NCI-H2196 treated with DMSO at 0.1 percent for 48 hours (cell line): Measurements from ENCODE around the gene PGBD5.

Source experiments
- DNase-seq: peaks from one replicate; lab custom pipeline; 2025; ENCODE audit not compliant: unreplicated experiment; lab: John Stamatoyannopoulos, UW

PGBD5 gene

DNA sequence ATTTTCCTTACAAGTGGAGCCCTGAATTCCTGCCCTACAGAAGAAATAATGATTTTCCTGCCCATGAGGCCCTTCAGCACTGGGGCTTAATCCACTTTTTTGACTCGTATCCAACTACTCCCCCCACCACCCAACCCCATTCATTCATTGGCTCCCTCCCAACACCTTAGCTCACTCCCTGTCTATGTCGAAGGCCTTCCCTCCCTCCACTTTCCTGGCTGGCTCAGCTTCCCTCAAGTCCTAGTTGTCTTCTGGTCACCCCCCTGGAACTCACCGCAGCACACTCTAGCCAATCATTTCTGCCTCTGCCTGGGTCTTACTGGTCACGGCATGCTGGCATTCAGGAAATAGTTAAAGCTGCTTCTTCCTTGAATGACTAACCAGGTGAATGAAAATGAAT is 118.9 kb downstream of the PGBD5 start:
- DNase-seq, result peak; percentile 21

DNA sequence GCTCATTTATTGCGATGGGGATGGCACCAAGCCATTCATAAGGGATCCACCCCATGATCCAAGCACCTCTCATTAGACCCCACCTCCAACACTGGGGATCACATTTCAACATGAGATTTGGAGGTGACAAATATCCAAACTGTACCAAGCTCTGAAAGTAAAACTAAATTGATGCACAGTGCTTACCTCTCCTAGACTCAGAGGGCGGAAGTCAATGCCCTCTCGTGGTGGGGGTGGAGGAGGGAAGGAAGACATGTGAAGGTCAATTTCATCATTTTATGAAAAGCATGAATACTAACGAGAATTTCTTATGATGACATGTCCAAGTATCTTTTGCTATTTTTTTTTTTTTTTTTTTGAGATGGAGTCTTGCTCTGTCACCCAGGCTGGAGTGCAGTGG is 120.0 kb downstream of the PGBD5 start:
- DNase-seq, result no peak

DNA sequence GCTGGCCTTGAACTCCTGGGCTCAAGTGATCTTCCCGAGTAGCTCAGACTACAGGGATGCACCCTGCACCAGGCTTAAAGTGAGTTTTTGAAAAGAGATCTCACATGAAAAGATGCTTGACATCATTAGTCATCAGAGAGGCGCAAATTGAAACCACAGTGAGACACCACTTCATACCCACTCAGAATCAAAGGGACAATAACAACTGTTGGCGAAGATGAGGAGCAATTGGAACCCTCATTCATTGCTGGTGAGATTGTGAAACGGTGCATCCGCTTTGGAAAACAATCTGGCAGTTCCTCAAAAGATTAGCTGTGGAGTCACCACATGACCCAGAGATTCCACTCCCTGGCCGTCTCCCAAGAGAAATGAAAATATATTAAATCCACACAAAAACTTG is 122.3 kb downstream of the PGBD5 start:
- DNase-seq, result peak; percentile 73

DNA sequence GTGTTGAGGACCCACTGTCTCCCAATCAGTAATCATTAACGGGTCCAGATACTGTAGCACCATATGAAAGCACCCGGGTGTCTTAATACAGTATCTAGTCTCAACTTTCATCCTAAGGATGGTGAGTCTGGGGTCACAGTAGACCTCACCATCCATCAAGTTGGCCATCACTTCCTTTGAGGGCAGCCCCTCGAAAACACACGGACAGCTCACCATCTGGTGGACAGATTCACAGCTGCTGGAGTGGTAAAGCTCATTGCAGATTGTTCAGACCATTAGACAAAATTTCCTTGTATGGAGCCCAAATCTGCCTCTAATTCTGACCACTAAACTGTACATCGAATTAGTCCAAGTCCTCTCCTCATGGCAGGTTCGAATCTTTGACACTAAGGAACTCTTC is 123.1 kb downstream of the PGBD5 start:
- DNase-seq, result no peak

DNA sequence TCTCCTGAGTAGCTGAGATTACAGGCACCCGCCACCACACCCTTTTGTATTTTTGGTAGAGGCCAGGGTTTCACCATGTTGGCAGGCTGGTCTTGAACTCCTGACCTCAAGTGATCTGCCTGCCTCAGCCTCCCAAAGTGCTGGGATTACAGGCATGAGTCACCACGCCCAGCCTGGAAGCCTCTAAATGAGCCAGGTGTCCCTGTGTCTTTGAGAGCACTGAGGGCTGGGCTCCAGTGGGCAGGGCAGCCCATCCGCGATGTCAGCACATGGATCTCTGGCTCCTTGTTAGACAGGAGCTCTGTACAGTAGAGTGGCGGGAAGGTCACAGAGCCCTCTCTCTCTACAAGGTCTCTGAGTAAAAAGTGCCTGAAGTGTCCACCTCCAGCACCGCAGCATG is 124.3 kb downstream of the PGBD5 start:
- DNase-seq, result no peak

DNA sequence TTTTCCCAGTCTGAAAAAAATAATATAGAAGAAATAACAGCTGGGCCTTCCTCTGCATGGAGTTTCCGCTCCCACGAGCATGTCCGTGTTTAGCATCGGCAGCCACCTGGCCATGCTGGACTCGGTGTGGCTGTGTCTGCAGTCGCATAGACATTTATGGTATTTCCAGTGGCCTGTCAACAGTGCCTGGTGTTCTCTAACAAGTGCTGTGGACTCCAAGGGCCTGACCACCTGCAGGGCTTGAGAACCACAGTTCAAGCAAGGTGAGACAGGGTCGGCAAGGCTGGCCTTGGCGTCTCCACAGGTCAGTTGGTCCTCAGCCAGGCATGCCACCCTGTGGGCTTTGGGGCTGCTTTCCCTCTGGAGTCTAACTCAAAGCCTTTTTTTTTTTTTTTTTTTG is 124.8 kb downstream of the PGBD5 start:
- no peak for DNase-seq

DNA sequence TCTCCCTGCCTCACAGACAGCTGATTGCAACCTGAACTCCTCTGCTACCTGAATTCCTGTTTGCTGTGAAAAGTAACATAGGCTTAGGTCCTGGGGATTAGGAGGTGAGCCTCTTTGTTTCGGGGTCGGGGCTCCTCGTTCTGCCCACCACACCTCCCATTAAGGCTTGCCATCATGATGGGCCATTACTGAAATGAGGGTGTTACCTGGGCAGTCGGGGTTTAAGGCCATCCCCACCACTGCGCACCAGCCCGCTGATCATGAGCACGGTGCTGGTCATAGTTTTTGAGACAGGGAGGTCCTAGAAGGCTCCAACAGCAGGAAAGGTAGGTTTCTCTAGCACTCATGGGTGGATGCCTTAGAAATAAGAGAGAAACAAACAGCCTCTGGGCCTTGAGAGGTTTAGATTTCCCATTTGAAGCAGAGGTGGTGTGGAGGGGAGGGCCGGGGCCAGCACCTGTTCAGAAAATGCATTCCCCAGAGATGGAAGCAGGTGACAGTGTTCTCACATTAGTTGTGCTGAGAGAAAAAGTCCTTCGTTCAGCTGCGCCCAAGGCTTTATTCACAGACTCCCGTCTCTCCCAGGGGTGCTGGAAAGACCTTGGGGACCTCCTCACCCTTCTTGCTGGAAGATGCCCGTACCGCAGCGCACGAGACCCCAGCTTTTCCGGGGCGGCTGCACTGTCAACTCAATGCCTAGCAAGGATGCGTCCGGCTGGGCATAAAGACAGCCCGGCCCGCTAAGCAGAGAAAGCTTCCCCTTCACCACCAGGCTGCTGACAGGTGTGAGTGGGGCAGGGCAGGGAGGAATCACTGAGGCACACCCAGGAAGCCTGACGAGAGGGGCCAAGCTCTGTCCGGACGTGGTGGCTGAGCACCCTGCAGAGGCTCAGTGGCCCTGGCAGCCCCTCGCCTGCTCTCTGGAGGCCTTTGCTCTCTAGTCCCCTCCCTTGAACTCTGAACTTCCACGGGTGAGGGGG is 125.5 kb downstream of the PGBD5 start:
- DNase-seq, result no peak

DNA sequence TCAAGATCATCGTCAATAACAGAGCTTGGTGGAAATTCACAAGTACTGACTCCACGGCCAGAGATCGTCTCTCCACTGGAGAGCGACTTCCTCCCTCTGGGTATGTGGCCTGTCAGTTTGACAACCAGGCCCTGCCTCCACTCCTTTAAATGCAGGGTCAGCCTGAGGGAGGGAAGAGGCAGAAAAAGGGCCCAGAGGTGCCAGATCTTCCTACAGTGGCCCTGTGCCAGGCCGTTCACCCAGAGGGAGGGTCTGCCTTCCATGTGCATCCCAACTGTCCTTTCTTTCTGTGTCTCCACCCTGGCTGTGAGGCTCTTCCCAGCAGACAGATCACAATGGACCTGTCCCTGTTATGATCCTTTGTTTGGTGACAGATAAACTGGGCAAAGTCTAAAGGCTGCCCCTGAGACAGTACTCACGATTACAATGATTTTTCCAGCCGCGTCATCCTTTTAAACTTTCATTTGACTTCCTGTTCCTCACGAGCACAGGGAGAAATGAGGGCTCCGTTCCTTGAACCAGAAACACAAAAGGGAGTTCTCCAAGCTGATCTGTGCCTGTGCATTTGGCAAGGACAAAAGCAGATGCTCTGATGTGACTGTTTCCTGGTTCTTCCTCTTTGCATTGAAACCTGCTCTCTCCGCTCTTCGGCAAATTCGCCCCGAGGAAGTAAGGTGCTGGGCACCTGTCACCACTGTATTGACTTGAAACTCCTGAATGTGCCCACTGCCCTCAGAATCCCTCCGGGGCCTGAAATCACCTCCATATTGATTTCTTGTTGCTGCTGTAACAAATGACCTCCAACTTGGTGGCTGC is 126.7 kb downstream of the PGBD5 start:
- no peak for DNase-seq

DNA sequence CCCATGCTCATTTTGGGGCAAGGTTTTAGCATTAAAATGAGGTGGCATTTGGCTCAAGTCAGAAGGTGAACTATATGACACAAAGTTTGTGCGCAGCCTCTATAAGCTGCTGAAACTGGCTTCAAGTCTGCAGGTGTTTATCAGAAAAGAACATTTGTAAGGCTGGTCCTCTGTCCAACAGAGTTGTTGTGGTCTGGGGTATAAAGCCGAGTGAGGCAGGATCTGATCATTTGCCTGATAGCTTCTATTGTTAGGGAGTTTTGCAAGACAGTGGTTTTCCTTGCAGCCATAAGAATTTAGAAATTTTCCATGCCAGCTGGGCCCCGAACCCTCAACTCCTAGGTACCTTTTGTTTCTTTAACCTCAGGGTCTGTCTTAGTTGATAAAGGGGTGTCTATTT is 130.8 kb downstream of the PGBD5 start:
- DNase-seq, result no peak

DNA sequence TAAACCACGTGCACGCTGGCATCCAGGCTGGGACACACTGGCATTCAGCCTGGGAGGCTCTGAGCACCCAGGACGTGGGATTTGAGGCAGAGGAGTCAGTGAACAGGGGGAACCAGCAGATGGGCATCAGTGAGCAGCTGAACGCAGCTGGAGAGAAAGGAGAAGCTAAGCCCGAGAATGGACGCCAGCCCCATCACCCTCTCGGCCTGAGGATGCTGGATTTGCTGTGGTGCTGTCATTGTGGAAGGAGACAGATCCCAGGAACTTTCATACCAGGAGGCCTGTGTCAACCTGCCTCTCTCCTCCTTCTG is 132.8 kb downstream of the PGBD5 start:
- DNase-seq, result no peak

DNA sequence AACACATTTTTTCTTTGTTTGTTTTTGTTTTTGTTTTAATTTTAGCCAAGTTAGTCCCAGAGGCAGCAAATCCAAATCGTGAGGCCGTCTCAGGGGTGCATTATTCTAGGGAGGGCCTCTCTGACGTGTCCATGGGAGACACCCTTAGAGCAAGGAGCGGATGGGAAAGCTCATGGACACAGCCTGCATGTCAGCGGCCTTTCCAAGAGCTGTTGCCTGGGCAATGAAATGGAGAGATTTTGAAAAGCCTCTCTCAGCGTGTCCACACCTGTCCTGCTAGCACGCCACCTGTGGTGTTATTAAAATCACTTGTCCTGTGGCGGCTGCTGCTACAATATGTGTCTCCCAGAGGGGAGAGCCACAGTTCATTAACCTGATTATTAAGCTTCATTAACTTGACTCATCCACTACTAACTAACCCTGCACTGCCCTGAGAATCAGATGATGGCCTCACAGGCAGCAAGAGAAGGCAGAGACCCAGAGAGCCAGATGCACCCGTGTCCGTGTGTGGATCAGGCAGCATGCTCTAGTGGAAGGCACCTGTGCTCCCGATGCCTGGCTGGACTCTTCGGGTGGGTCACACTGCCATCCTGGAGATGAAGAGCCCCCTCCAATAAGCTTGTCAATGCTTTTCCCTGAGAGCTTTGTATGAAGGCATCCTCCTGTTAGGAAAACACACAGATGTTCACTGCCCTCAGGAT is 133.3 kb downstream of the PGBD5 start:
- DNase-seq, result peak; percentile 27

DNA sequence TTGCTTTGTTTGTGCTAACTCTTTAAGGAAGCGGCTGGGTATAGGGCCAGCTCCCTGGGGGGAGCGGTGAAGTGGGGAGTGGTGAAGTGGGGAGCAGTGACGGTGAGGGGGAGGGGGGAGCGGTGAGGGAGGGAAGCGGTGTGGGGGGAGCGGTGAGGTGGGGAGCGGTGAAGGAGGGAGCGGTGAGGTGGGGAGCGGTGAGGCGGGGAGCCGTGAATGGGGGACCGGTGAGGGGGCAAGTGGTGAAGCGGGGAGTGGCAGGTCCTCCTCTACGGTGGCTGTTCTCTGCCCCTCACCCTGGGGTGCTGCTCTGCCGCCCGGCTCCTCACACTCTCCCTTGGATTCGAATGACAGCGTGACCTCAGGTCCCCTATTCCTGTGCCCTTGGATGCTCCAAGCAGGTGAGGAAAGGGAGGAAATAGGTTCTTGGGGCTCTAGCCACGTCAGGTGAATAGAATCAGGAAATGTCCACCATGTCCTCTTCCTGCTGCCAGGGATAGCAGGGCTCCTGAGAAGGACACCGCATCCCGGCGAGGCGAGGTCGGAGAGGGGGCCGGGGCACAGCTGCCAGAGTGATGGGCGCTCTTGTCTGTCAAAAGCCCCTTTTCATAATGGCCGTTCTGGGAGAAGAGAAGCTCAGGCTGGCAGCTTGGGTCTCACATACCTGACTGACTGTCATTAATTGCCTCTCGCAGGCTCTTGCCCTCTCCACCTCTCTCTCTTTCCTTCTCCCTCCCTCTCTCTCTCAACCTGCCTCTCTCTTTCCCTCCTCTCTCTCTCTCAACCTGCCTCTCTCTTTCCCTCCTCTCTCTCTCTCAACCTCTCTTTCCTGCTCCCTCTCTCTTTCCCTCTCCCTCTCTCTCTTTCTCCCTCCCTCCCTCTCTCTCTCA is 134.2 kb downstream of the PGBD5 start:
- DNase-seq, result no peak

DNA sequence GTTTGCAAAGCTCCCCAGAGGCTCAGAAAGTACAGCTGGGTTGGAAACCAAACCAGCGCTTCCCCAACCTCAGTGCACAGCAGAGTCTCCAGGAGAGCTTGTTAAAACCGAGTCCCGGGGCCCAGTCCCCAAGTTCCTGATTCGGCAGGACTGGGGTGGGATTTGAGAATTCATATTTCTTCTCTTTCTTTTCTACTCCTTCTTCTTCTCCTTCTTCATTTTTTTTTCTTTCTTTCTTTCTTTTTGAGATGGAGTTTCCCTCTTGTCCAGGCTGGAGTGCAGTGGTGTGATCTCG is 136.8 kb downstream of the PGBD5 start:
- DNase-seq, result no peak

DNA sequence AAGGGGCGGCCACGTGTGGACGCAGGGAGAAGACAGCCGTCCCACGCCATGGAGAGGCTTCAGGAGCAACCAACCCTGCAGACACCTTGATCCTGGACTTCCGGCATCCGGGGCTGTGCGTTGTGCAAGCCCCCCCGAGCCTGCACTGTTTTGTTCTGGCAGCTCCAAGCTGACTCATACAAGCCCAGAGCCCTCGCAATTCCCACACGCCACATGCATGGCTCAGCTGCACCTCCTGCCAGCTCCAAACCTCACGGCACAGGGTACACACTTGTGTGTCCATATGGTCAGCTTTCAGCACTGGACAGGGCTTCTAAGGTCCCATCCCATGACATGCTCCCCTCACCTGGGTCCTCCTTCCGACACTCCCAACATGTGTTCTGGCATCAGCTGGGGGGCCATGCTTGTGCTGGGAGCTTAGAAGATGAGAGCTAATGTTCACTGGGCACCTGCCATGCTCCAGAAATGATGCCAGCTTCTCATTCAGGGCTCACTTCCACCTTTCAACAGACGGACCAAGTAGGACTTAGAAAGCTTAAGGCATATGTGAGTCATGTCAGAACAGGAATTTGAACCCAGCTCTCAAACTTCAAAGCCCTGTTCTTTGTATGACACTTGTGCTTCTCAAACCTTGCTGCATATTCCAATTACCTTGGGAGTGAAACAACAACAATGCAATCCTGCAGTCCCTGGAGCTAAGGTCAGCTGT is 137.3 kb downstream of the PGBD5 start:
- DNase-seq, result no peak

DNA sequence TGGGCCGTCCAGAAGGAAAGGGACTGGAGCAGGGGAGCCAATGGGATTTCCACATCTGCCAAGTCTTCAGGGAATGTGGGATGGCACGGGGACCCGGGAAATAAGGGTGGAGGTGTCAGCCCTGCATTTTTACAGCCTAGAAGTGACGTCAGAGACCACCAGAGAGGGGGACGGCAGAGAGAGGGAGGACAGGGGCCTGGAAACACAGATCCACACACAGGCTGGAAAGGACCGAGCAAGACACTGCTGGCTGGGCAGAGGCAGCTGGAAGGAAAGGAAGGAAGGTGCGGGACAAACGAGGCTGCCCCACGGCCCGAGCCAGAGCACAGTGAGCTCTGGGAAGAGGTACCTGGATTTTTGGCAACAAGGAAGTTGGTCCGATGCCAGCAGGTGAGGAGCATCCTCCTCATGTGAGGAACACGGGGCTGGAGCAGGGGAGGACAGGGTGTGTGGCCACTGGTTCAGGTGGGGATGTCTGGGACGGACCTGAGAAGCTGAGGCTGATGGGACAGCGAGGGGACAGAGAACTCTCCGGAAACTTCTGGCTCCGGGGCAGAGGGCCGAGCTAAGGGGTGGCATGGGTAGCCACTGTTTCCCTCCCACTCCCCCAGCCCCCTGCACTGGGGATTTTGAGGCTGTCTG is 138.3 kb downstream of the PGBD5 start:
- no peak for DNase-seq

DNA sequence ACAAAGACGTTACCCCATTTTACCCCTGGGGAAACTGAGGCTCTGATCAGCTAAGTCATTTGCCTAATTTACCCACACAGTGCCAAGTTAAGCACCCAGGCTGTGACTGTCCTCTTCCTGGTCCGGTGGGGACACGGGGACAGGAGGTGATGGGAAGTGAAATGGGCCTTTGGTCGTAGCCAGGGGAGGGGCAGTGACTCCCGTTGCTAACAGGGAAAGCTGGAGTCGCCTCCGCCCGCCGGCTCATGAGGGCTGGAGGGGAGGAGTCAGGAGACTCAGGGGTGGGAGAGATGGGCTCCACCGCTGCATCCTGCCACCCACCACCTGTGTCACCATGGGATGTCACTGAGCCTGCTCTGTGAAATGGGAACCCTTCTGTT is 139.3 kb downstream of the PGBD5 start:
- no peak for DNase-seq

DNA sequence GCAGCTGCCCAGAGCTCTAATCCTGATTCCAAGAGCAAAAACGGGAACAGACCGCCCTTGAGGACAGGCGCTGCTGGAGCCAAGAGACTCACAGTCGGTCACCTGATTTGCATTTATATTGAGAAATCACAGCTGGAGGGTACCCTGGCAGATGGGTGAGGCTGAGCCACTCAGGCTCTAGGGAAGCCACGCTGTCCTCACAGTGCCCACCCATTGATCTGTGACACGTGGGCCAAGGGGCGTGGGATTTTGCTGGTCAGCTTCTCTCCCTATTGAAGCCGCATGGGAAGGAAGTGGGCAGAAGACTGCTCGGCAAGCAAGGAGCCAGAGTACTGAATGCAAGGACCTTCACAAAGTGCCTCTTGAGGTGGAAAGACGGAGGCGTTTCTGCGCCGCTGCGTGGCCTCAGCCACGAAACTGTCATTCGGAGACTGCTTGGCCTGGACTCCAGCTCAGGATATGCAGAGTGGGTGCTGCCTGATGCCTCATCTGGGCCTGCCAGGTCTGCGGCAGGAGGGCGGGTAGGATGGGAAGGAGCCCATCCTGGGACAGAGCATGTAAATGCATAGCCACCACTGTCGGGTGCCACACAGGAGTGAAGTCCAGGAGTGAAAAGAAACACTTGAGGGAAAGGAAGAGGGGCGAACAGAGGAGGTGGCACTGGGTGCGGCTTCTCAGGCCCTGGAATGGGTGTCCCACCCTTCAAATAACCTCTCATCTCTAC is 139.8 kb downstream of the PGBD5 start:
- no peak for DNase-seq

DNA sequence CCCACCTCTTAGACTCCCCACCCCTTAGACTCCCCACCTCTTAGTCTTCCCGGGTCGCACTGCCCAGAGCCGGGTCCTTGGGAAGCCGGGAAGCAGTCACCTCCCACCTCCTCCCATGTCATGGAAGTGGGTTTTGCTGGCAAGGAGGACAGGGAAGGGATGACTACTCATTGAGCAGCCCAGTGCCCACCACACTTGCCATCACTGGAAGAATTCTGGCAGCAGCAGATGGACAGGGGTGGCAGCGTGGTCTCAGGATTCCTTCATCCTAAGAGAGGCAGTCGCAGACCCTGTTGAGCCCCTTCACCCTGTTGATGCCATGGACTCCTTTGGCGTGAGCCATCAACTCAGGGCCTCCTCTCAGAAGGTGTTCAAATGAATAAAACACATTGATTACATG is 140.8 kb downstream of the PGBD5 start:
- DNase-seq, result no peak

DNA sequence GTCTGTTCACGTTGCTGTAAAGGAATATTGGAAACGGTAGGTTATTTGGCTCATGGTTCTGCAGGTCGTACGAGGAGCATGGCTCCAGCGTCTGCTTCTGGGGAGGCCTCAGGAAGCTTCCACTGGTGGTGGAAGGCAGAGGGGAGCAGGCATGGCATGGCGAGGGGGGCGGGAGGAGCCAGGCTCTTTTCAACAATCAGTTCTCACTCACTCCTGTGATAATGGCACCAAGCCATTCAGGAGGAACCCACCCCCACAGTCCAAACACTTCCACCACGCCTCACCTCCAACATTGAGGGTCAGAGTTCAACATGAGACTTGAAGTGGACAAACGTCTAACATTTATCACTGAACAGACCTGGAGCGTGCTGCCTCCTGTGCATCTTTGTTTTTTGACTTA is 141.2 kb downstream of the PGBD5 start:
- no peak for DNase-seq
